K562 (cell line): ENCODE data around the gene ARSK. TPM values are rescaled to one million over a fixed set of nuclear protein-coding genes. Genes with fewer than 3 reads are reported as not detected.

Experiments
- ATAC-seq: fragments of 200-7000 bp; cut with Tn5 transposase; 3 replicates; pipeline ENCODE4 v1.9.1; 2020; ENCODE audit warnings: moderate library complexity
- BruUV-seq: library from RNA; stranded (reverse); fragments of 400-500 nt; replicated peaks from 2 replicates; lab custom pipeline; 2021; lab: Mats Ljungman, UMichigan
- CTCF ChIA-PET: fragments of 300-600 bp; formaldehyde crosslinking; extraction: SDS; loops from one replicate; lab custom pipeline; 2021; ENCODE audit warnings: low intra/inter-chr PET ratio; lab: Yijun Ruan, JAX
- POLR2A ChIA-PET: fragments of 300-600, 350-650 bp; sonication (Branson Sonifier 250); formaldehyde crosslinking; extraction: SDS; loops from one replicate; lab custom pipeline; 2021; ENCODE audit warnings: antibody characterized with exemption, inconsistent platforms; lab: Yijun Ruan, JAX
- DNase-seq, 4 experiments: peaks; one replicate each; pipeline versions ENCODE4 v3.0.0 to v3.0.0-alpha.2; 2011 to 2018; ENCODE audit warnings: low spot score in 3 of 4, mixed read lengths in 3 of 4; ENCODE audit errors: extremely low read depth in 1 of 4
- FAIRE-seq: peaks from 2 replicates; lab custom pipeline; 2011; peaks lifted over from hg19 to GRCh38; lab: Jason Lieb, UNC
- H2AFZ ChIP-seq: 2 replicates; pipeline ENCODE4 v1.6.0; 2011; ENCODE audit warnings: low read depth, low read length, control low read depth, inconsistent platforms
- H3K27ac ChIP-seq: fragments of 200-600 bp; 3 replicates; pipeline ENCODE4 v1.8.0; 2011; ENCODE audit warnings: low read depth, mild to moderate bottlenecking, control low read depth, inconsistent platforms, low read length, moderate library complexity, mixed read lengths; ENCODE audit errors: extremely low read depth
- H3K27me3 ChIP-seq, 2 experiments: fragments of 300-600 bp in 1 of 2; 2 replicates in 1 of 2; 3 replicates in 1 of 2; pipeline versions ENCODE4 v1.6.0 to v1.8.0; 2011; ENCODE audit warnings: inconsistent platforms in 2 of 2, low read length in 2 of 2, mild to moderate bottlenecking in 1 of 2, mixed read lengths in 1 of 2, moderate library complexity in 1 of 2; ENCODE audit not compliant: control insufficient read depth in 2 of 2, insufficient read depth in 2 of 2
- H3K36me3 ChIP-seq: fragments of 300-600 bp; 3 replicates; pipeline ENCODE4 v1.8.0; 2011; ENCODE audit warnings: mild to moderate bottlenecking, low read length, inconsistent platforms; ENCODE audit not compliant: control insufficient read depth, insufficient read depth
- H3K4me1 ChIP-seq, 2 experiments: fragments of 200-600 bp in 1 of 2; replicated peaks in 1 of 2; 2 replicates in 1 of 2; 3 replicates in 1 of 2; pipeline versions ENCODE4 v1.5.1 to v1.8.0; 2011; ENCODE audit warnings: inconsistent platforms in 2 of 2, low read length in 2 of 2, mild to moderate bottlenecking in 1 of 2, mixed read lengths in 1 of 2, moderate library complexity in 1 of 2; ENCODE audit not compliant: control insufficient read depth in 2 of 2, insufficient read depth in 2 of 2
- H3K4me2 ChIP-seq: 2 replicates; pipeline ENCODE4 v1.6.1; 2011; ENCODE audit warnings: low read length, control low read depth, inconsistent platforms, mixed read lengths; ENCODE audit not compliant: insufficient read depth
- H3K4me3 ChIP-seq: fragments of 200-600 bp; sonication (generic), shearing (Covaris generic); 2 replicates; pipeline ENCODE4 v1.5.1; 2016; ENCODE audit warnings: control low read depth, inconsistent platforms
- H3K79me2 ChIP-seq: fragments of 200-600 bp; 3 replicates; pipeline ENCODE4 v1.8.0; 2011; ENCODE audit warnings: low read length, inconsistent platforms; ENCODE audit not compliant: control insufficient read depth, insufficient read depth
- H3K9ac ChIP-seq, 2 experiments: 2 replicates each; pipeline versions ENCODE4 v1.6.0 to v1.6.1; 2011; ENCODE audit warnings: low read depth in 2 of 2, low read length in 2 of 2, control low read depth in 1 of 2, inconsistent platforms in 1 of 2, mild to moderate bottlenecking in 1 of 2, mixed read lengths in 1 of 2; ENCODE audit not compliant: insufficient read depth in 1 of 2
- H3K9me1 ChIP-seq: one replicate; pipeline ENCODE4 v1.6.0; 2011; ENCODE audit warnings: inconsistent platforms, mild to moderate bottlenecking, low read length, moderate library complexity; ENCODE audit not compliant: control insufficient read depth, insufficient read depth
- H3K9me3 ChIP-seq: replicated peaks from 2 replicates; pipeline ENCODE4 v1.5.1; 2011; ENCODE audit warnings: low read depth, low read length, inconsistent platforms; ENCODE audit not compliant: control insufficient read depth, insufficient read depth
- H4K20me1 ChIP-seq: replicated peaks from 2 replicates; pipeline ENCODE4 v1.6.1; 2011; ENCODE audit warnings: low read length, inconsistent platforms, mixed read lengths; ENCODE audit not compliant: control insufficient read depth, insufficient read depth
- DACH1 ChIP-seq: fragments of 450-650 bp; IDR thresholded peaks from 2 replicates; pipeline ENCODE4 v1.6.1; 2018; ENCODE audit not compliant: partially characterized antibody
- HDGF ChIP-seq: fragments of 450-650 bp; IDR thresholded peaks from 2 replicates; pipeline ENCODE4 v1.6.1; 2016
- HINFP ChIP-seq: fragments of 450-650 bp; conservative IDR thresholded peaks from 2 replicates; pipeline ENCODE4 v1.6.1; 2016; ENCODE audit warnings: missing genetic modification characterization, low read depth, mild to moderate bottlenecking, control low read depth, missing compliant biosample characterization
- MLLT1 ChIP-seq, 2 experiments: fragments of 450-650 bp; IDR thresholded peaks; 2 replicates each; pipeline ENCODE4 v1.6.1; 2016
- RAD21 ChIP-seq, 2 experiments: fragments of 250-450 bp in 1 of 2; fragments of 450-650 bp in 1 of 2; sonication (Bioruptor Pico) in 1 of 2; formaldehyde crosslinking in 1 of 2; IDR thresholded peaks in 1 of 2; conservative IDR thresholded peaks in 1 of 2; 2 replicates each; pipeline versions ENCODE4 v1.4.0 to v1.8.0; 2020 to 2022; ENCODE audit warnings: mild to moderate bottlenecking in 2 of 2, moderate library complexity in 1 of 2
- RBFOX2 ChIP-seq: fragments of 200-400 bp; formaldehyde crosslinking; IDR thresholded peaks from 2 replicates; pipeline ENCODE4 v1.6.1; 2017; ENCODE audit warnings: low read depth, mild to moderate bottlenecking, low read length, moderate library complexity
- RREB1 ChIP-seq: fragments of 250-450 bp; sonication (Bioruptor Pico); IDR thresholded peaks from 2 replicates; pipeline ENCODE4 v1.4.0; 2020
- USF2 ChIP-seq: sonication (generic); formaldehyde crosslinking; IDR thresholded peaks from 2 replicates; pipeline ENCODE4 v1.5.0; 2020; ENCODE audit warnings: missing genetic modification reagents
- ZNF316 ChIP-seq: fragments of 450-650 bp; IDR thresholded peaks from 2 replicates; pipeline ENCODE4 v1.6.1; 2016
- ZNF75A ChIP-seq: fragments of 450-650 bp; formaldehyde crosslinking; IDR thresholded peaks from 2 replicates; pipeline ENCODE4 v1.4.0; 2020; ENCODE audit warnings: mild to moderate bottlenecking
- ZNF780A ChIP-seq: fragments of 250-450 bp; sonication (Bioruptor Pico); IDR thresholded peaks from 2 replicates; pipeline ENCODE4 v1.5.0; 2021; ENCODE audit warnings: mild to moderate bottlenecking
- WGBS: fragments of 100-300 bp; shearing (Covaris generic); methylation state at CpG from one replicate; pipeline ENCODE4 v1.1.6; 2016; ENCODE audit warnings: low coverage, mixed read lengths; ENCODE audit not compliant: insufficient coverage; ENCODE audit errors: missing lambda C conversion rate; 5-methylcytosine and 5-hydroxymethylcytosine counted together
- in situ Hi-C: fragments of 300-500 bp; cut with MboI; formaldehyde crosslinking; loops from 4 replicates; pipeline ENCODE4 v1.15.0; 2018; ENCODE audit warnings: inconsistent platforms, mixed read lengths
- intact Hi-C: fragments of 100-400 bp; cut with micrococcal nuclease; formaldehyde crosslinking; loops from 2 replicates; pipeline ENCODE4 v1.14.2; 2022
- polyA plus RNA-seq, 8 experiments: library from polyadenylated mRNA; depleted of rRNA in 4 of 8; stranded (reverse) in 5 of 8; unstranded in 3 of 8; fragments of >200 nt; fragmentation: Nextera tagmentation in 2 of 8; fragmentation: Illumina TruSeq in 1 of 8; extraction: Ambion mirVana in 2 of 8; extraction: Trizol in 1 of 8; gene quantifications; 2 replicates each; pipeline versions ENCODE4 v1.2.1 to v1.2.3, GENCODE V29; 2011 to 2014; ENCODE audit warnings: inconsistent platforms in 1 of 8, missing spikeins in 1 of 8
- total RNA-seq, 7 experiments: library from RNA; depleted of rRNA in 6 of 7; stranded (reverse); fragments of >200 nt in 6 of 7; fragmentation: Illumina TruSeq in 2 of 7; extraction: Trizol in 2 of 7; gene quantifications; 2 replicates each; pipeline versions ENCODE4 v1.2.1 to v1.2.3, GENCODE V29; 2011 to 2021; ENCODE audit warnings: low replicate concordance in 1 of 7

The ARSK gene
- total and polyA plus RNA-seq, 9 of the 15 experiments (the other 6 are each of a cell fraction or from before 2014, with no cell fraction given) = 2.7 to 9.4 (median 7.1) TPM

- intact Hi-C loops = loop anchor here (1.0 to 10.0 kb wide), 6 partner anchors 68 to 693 kb away; partner anchors contain the start of gene ELL2
- Histone ChIP-seq H2AFZ (peak overlapping the region; percentile 73), H3K36me3 (0 out of 3 replicates have a peak, but pooled peaks cover 4% of the 10 kb centered on the region), H3K27me3 (no peaks in the 10 kb centered on the region), H3K27ac (no peak overlapping the region), H3K79me2 (peaks cover 26% of the 10 kb centered on the region), H3K9me1 (no peaks in the 10 kb centered on the region), H4K20me1 (no peaks in the 10 kb centered on the region), H3K4me2 (no peak overlapping the region), H3K9me3 (no peaks in the 10 kb centered on the region), H3K4me1 (peaks cover 11 to 14% of the 10 kb centered on the region in 2 experiments), H3K4me3 (no peak overlapping the region), H3K9ac (no peak overlapping the region)
- WGBS = 0% methylated on average over 4 of the region's 4 CpGs
- ChIA-PET POLR2A (interaction anchor here (0.8 to 1.4 kb wide), 5 partner anchors 9 to 90 kb away, joined by 3 to 6 read pairs (median 4); partner anchors contain the start of genes ARSK and SKIC3), CTCF (interaction anchor here (1.1 to 1.7 kb wide), 5 partner anchors 90 to 202 kb away, joined by 4 to 21 read pairs (median 5); partner anchors contain the start of genes ARSK and SKIC3)
- BruUV-seq = no TSS peak
- FAIRE-seq (peak; percentile 84), ATAC-seq (no peak), DNase-seq (peak; percentile 42 to 81 (median 53))
- in situ Hi-C loops = loop anchor here (25.0 kb wide), 1 partner anchor 693 kb away; no protein-coding TSS in a partner anchor
- TF ChIP-seq ZNF75A (CRISPR knock-in tag) (no peak), HDGF (0 out of 2 replicates have a peak, but pooled peaks have one; percentile 63), RBFOX2 (no peak), USF2 (CRISPR knock-in tag) (no peak), HINFP (tag) (no peak), RREB1 (CRISPR knock-in tag) (no peak), DACH1 (no peak), ZNF780A (no peak), RAD21 (CRISPR knock-in tag; conservative IDR thresholded peaks at IDR 0.05 in 1 of 2, IDR thresholded peaks at IDR 0.05 in 1 of 2) (peak; percentile 90 to 93), ZNF316 (no peak), MLLT1 (IDR thresholded peaks at IDR 0.05) (0 out of 4 replicates have a peak, but pooled peaks have one; percentile 34 to 63)
These were observed 89.6 kb downstream of the ARSK start for GRCh38 chr5:95644351-95645042.
